Measurements from ENCODE around the gene CCDC69.

Gene CCDC69

DNA sequence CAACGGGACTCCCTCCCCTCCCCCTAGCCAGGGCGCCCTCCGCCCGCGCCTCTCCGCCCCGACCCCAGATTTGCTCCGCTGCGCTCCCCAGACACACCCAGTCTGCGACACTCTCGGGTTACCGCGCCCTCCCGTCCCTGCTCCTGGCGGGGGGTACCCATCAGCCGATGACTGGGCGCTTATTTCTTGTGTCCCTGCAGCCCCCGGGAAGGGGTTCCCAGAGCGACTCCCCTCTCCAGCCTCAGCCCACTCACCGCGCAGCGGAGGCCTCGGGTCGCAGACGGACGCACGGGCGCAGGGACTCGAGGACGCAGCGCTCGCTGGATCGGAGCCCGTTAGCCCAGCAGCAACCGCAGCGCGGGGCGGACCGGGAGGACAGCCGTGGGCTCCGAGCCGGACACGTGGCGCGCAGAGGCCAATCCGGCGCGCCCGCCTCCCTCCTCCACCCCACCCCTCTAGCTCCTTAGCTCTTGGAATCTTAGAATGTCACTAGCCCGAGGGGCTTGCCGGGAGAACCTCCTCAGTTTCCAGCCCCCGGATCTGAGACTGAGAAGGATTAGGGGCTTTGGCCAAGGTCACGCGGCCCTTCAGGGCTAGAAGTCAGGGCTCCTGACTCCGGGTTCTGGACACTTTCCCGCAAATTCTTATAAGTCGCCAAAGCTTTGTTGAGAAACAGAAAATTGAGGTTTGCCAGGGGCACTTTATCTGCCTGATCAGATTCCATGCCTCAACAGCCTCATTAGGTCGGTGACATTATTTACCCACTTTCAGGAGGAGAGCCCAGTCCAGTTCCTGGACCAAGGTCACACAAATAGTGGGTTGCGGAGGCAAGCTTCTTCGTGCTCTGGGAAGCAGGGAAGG is 66.2 kb downstream of the CCDC69 start, which contains the start of gene ANXA6:
TSS of gene ANXA6 (minus strand) at position 354 of the 861 bp plus-strand sequence. CDS start 9,878 bp downstream, outside the sequence.
- peak; percentile 60 for DNase-seq

DNA sequence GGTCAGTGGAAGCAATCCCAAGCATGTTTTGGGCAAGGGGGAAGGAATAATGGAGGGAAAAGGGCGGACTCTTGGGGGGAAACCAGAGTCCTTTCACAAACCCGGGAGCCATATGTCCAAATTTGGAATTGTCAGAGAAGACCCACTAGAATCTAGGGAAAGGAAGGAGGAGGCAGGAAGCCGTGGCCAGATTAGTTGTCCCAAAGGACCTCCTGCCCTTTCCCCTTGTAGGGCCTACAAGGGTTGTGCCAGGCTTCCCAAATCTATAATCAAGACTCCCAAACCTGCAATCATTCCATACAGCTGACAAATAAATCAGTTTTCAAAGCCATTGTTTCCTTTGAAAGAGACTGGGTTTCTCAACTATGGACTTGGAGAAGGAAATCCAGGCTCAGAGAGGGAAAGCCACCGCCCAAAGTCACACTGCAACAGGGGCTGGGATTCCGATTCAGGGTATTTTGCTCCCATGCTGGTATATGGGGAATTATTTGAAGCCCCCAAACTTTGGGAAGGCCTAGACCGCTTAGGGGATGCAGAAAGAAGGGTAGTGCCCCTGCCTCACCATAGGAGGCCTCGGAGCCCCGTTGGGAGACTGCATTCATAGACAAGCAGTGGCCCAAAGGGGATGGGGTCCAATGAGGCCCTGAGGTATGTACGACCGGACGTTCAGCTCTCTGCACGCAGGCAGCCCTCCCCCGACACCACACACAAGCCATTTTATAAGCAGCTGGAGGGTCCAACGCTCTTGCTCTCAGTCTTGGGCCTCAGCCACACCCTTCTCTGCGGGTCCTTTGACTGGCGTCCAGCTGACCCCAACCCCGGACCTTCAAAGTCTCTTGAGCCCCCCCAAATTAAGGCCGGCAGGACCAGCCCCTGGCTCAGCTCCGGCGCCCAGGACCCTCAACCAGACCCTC is 67.1 kb downstream of the CCDC69 start:
- no peak for DNase-seq

- no peak for DNase-seq
These were observed 68.0 kb downstream of the CCDC69 start for GRCh38 chr5:151155775-151156506.

- DNase-seq, result peak; percentile 61
These were observed 68.7 kb downstream of the CCDC69 start for GRCh38 chr5:151154931-151155774.

DNA sequence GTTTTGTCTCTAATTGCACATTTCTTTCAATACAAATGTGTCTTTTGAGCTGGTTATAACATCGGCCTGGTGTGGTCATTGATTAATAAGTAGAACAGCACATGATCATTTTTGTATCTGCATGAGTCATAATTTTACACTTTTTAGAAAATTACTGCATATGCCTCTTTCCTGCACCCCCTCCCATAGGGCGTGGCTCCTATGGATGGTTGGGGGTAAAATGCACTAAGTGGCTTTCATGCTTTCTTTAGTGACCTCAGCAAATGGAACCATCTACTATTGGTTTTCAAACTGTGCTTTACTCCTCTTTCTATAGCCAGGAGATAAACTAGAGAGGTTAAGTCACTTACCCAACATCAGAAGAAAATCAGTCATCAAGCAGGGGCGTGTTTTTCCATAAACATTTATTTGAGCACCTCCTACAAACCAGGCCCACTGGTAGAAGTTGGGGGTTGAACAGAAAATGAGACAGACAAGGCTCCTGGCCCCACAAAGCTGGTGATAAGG is 70.1 kb downstream of the CCDC69 start:
- no peak for DNase-seq

GRCh38 chr5:151153300-151153699 is 70.6 kb downstream of the CCDC69 start:
- DNase-seq, result no peak

DNA sequence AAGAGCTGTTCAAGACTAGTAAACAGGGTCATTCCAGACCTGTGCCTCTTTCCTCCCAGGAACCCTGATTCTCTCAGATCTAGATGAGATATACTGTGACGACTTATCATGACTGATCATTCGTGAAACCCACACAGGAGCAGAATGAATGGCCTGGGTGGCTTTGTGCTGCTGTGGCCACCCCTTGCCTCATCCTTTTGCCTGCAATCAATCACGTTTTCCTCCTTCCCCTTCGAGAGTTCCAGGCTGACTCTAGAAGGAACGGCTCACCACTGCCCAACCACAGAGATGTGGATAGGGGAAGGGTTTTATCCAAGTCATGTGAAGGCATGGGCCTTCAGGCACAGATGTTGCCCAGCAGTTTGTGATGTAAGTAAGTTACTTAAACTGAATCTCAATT is 72.1 kb downstream of the CCDC69 start:
- DNase-seq, result no peak

DNA sequence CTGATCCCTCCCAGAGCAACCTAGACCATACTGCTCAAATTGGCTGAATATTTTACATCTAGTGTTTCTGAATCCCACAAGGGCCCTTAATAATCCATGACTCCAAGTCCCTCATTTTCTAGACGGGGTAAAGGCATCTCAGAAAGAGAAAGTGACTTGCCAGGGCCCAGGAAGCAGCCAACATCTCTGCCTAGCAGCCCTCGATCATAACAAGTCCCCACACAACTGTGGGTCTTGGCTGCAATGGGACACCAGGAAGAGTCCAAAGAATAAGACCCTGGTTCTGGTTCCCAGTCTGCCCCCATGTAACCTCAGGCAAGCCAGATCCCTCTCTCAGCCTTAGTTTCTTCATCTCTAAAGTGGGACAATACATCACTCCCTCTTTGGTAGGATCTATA is 72.6 kb downstream of the CCDC69 start:
- DNase-seq, result no peak

- peak; percentile 61 for DNase-seq
These were observed 73.2 kb downstream of the CCDC69 start for GRCh38 chr5:151150471-151151262.

DNA sequence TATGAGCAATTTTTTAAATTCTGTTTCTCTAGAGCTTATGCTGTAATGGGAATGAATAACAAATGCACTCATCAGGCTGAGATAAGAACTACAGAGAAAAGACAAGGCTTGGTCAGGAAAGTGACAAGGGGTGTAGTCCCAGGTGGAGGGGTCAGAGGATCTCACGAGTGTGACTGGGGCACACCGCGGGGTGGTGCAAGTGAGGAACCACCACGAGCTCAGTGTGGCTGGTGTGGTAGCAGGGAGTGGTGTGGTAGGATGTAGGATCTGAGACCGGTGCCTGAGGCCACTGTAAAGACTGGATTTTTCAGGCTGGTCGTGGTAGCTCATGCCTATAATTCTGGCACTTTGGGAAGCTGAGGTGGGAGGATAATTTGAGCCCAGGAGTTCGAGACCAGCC is 75.3 kb downstream of the CCDC69 start:
- DNase-seq, result no peak

DNA sequence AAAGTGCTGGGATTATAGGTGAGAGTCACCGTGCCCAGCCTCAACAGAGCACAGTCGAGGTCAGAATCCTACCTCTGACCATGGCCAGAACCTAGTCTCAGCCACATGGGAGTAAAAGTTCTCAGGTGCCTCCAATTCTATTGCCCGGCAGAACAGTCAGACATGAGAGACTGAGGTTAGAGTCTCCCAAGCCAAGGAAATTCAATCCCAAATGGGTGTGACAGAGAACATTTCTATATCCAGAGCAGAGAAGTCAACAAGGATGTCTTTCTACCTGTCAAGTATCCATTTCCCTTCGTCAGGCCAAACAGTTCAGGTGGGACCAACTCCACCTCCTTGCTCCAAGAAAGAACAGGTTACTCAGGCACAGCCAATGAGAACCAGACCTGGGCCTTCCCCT is 76.9 kb downstream of the CCDC69 start:
- no peak for DNase-seq

DNA sequence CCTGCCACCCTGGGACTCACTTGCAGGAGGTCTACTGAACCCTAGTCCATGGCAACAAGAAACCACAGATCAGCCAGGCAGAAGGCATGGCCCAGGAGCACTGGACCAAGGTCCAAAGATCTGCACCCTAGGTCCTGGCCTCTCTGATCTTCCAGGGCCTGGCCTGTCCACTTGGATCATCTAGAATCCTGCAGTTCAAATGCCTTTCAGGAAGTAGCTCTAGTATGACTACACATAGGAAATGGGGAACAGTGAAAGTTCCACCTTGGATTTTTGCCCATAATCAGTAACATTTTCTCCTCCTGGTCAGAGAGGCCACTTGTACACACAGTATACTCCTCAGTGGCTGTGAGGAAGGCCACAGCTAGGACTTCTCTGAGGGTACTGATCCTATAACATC is 77.8 kb downstream of the CCDC69 start:
- DNase-seq, result no peak

DNA sequence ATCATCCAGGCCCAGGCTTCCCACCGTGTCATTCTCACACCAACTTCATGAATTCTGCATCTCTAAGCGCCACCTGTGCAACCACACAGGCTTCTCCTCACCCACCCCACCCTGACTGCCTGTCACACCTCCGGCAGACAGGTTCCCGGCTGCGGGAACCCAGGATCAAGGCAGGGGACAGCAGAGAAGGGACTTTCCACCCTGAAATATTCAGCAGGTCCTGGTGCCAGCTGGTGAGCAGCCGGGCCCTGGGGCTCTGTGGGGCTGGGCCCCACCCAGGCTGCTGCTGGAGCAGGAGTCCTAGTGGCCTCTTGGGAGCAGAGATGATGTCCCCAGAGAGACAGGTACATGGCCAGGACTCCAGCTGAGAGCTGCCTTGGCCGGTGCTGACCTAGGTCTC is 79.0 kb downstream of the CCDC69 start:
- DNase-seq, result no peak

DNA sequence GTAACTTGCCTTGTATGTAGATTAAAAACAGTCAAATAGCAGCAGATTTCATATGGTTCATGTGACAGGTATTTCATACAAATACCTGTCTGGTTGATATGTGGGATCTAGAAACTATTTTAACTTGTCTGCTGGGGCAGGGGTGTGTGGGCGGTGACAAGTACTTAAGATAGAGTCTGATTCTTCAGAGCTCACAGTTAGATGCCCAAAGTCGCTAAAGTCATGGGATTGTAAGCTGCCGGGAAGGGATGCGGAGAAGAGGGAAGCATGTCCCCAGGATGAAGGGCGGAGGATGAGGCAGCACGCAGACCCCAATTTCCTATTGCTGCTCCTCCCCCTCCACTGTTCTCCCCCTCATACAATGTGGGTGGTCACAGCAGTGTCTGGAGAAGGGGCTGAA is 79.6 kb downstream of the CCDC69 start:
- DNase-seq, result no peak

GRCh38 chr5:151143645-151144044 is 80.2 kb downstream of the CCDC69 start:
- no peak for DNase-seq

DNA sequence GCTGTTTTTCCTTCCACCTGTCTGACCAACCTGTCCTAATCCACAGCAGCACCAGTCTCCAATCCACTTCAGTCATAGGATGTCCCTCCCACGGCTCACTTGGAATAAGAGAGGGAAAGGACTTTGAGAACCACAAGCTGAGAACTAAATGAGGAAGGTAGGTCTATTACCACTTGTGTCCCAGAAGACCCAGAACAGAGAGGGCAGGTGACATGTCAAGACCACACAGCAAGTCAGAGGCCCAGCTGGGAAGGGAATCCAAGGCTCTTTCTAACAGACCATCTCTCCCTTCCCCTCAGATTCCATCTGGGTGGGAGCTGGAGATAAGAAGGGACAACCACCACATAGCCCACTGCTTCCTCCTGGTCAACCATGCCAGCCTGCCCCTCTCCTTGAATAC is 81.0 kb downstream of the CCDC69 start:
- no peak for DNase-seq

DNA sequence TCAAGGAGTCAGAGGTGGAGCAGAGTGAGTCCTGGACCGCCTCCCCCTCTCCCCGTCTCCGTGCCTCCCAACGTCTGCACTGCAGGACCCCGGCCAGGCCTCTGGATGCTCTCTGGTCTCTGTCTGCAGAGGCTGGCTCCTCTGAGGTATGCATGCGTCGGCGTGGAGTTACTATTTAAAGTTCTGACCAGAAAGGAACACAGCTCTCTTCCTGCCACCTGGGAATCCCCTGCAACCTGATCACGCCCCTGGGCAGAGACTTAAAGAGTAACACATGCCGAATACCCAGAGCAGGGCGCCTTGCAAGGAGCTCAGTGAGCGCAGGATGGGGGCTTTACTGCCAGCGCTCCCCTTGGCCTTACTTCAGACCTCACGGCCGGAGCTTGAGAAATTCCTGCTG is 82.4 kb downstream of the CCDC69 start:
- DNase-seq, result peak; percentile 39

GRCh38 chr5:151140686-151141459 is 83.0 kb downstream of the CCDC69 start:
- no peak for DNase-seq

- no peak for DNase-seq
These were observed 84.2 kb downstream of the CCDC69 start for GRCh38 chr5:151139646-151140045.

DNA sequence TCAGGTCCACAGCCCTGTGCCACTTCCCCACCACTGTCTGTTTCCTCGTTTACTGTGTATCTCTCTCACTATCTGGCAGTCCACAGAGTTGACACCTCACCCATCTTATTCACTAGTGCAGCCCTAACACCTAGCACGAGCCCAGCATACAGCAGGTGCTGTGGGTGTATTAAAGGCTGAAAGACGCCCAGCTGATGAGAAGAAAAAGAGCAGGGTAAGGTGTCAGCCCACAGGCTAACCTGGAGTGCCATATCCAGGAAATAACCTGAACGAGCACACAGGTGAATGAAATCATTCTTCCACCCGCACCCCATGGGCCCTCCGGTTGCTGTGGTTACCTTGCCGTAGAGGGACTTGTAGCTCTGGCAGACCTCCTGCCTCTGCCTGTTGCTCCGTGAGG is 84.9 kb downstream of the CCDC69 start:
- DNase-seq, result no peak

Data from activated effector memory CD4-positive, alpha-beta T cell treated with Interleukin-2 at 50 U/mL for 16 hours (primary cell).